SJSA1 (cell line): ENCODE measurements around the gene CPXM2. TPM values are rescaled to one million over a fixed set of nuclear protein-coding genes. Genes with fewer than 3 reads are reported as not detected.

Experiments used
- DNase-seq, 2 experiments: peaks; one replicate each; pipeline ENCODE4 v3.0.0-alpha.2; 2015 to 2020; ENCODE audit warnings: low spot score in 2 of 2, low read depth in 1 of 2
- H3K27ac ChIP-seq: fragments of 250-450 bp; sonication (Bioruptor Pico); 2 replicates; pipeline ENCODE4 v1.5.1; 2020; ENCODE audit warnings: mild to moderate bottlenecking, moderate library complexity
- H3K27me3 ChIP-seq: fragments of 250-450 bp; sonication (Bioruptor Pico); replicated peaks from 2 replicates; pipeline ENCODE4 v1.5.1; 2020; ENCODE audit warnings: mild to moderate bottlenecking, moderate library complexity
- H3K36me3 ChIP-seq: fragments of 250-450 bp; sonication (Bioruptor Pico); 2 replicates; pipeline ENCODE4 v1.5.1; 2020; ENCODE audit warnings: mild to moderate bottlenecking
- H3K4me1 ChIP-seq: fragments of 250-450 bp; sonication (Bioruptor Pico); replicated peaks from 2 replicates; pipeline ENCODE4 v1.6.1; 2021; ENCODE audit warnings: mild to moderate bottlenecking
- H3K4me3 ChIP-seq: fragments of 250-450 bp; sonication (Bioruptor Pico); 2 replicates; pipeline ENCODE4 v1.5.1; 2020; ENCODE audit warnings: mild to moderate bottlenecking
- H3K9me3 ChIP-seq: fragments of 250-450 bp; sonication (Bioruptor Pico); replicated peaks from 2 replicates; pipeline ENCODE4 v1.5.1; 2020; ENCODE audit warnings: mild to moderate bottlenecking
- total RNA-seq: library from RNA; depleted of rRNA; stranded (reverse); fragments of >200 nt; shearing (Covaris generic); gene quantifications from 2 replicates; pipeline ENCODE4 v1.2.3, GENCODE V29; 2014

Gene CPXM2
- total RNA-seq, 1 experiment from 2014 or later: not detected

- Histone ChIP-seq H3K9me3 (no peaks in the 10 kb centered on the region), H3K27me3 (peaks cover 8% of the 10 kb centered on the region), H3K27ac (no peak overlapping the region), H3K4me1 (no peaks in the 10 kb centered on the region), H3K4me3 (no peak overlapping the region), H3K36me3 (no peaks in the 10 kb centered on the region)
- no peak for DNase-seq
Measured at GRCh38 chr10:123890756-123891143, 857 bp downstream of the CPXM2 start.

- H3K9me3 ChIP-seq: no peaks in the 10 kb centered on the region
- H3K27ac ChIP-seq: no peak overlapping the region
- no peaks in the 10 kb centered on the region for H3K36me3 ChIP-seq
- H3K4me1 ChIP-seq: no peaks in the 10 kb centered on the region
- DNase-seq: no peak
- no peak overlapping the region for H3K4me3 ChIP-seq
- peaks cover 8% of the 10 kb centered on the region for H3K27me3 ChIP-seq
Measured at GRCh38 chr10:123890226-123890625, 1.4 kb downstream of the CPXM2 start.

GRCh38 chr10:123889821-123890220, 1.8 kb downstream of the CPXM2 start:
- DNase-seq: no peak
- Histone ChIP-seq H3K36me3 (no peaks in the 10 kb centered on the region), H3K27ac (no peak overlapping the region), H3K4me3 (no peak overlapping the region), H3K4me1 (no peaks in the 10 kb centered on the region), H3K9me3 (no peaks in the 10 kb centered on the region), H3K27me3 (peaks cover 8% of the 10 kb centered on the region)

GRCh38 chr10:123888751-123889150, 2.9 kb downstream of the CPXM2 start:
- H3K27ac ChIP-seq: no peak overlapping the region
- no peak overlapping the region for H3K4me3 ChIP-seq
- no peak for DNase-seq
- no peaks in the 10 kb centered on the region for H3K36me3 ChIP-seq
- H3K4me1 ChIP-seq: no peaks in the 10 kb centered on the region
- no peaks in the 10 kb centered on the region for H3K9me3 ChIP-seq
- H3K27me3 ChIP-seq: peaks cover 8% of the 10 kb centered on the region

GRCh38 chr10:123888256-123888655, 3.4 kb downstream of the CPXM2 start:
- Histone ChIP-seq H3K9me3 (no peaks in the 10 kb centered on the region), H3K4me1 (no peaks in the 10 kb centered on the region), H3K27me3 (peaks cover 8% of the 10 kb centered on the region), H3K36me3 (no peaks in the 10 kb centered on the region), H3K4me3 (no peak overlapping the region), H3K27ac (no peak overlapping the region)
- DNase-seq: no peak

GRCh38 chr10:123886292-123886691, 5.3 kb downstream of the CPXM2 start:
- no peak for DNase-seq
- H3K4me1 ChIP-seq: no peaks in the 10 kb centered on the region
- H3K4me3 ChIP-seq: no peak overlapping the region
- H3K9me3 ChIP-seq: no peaks in the 10 kb centered on the region
- H3K36me3 ChIP-seq: no peaks in the 10 kb centered on the region
- peaks cover 6% of the 10 kb centered on the region for H3K27me3 ChIP-seq
- no peak overlapping the region for H3K27ac ChIP-seq

- no peaks in the 10 kb centered on the region for H3K9me3 ChIP-seq
- H3K36me3 ChIP-seq: no peaks in the 10 kb centered on the region
- H3K4me1 ChIP-seq: no peaks in the 10 kb centered on the region
- H3K27me3 ChIP-seq: no peaks in the 10 kb centered on the region; the same call in 1 of the 2 replicates
- DNase-seq: no peak
- no peak overlapping the region for H3K27ac ChIP-seq
- no peak overlapping the region for H3K4me3 ChIP-seq
Measured at GRCh38 chr10:123885406-123886170, 6.0 kb downstream of the CPXM2 start.

- no peak overlapping the region for H3K27ac ChIP-seq
- DNase-seq: no peak
- no peaks in the 10 kb centered on the region for H3K36me3 ChIP-seq
- no peak overlapping the region for H3K4me3 ChIP-seq
- no peaks in the 10 kb centered on the region for H3K4me1 ChIP-seq
- no peaks in the 10 kb centered on the region for H3K9me3 ChIP-seq
- no peaks in the 10 kb centered on the region; the same call in 1 of the 2 replicates for H3K27me3 ChIP-seq
Measured at GRCh38 chr10:123884907-123885381, 6.7 kb downstream of the CPXM2 start.

GRCh38 chr10:123884351-123884906, 7.2 kb downstream of the CPXM2 start:
- H3K9me3 ChIP-seq: no peaks in the 10 kb centered on the region
- no peak for DNase-seq
- H3K27ac ChIP-seq: no peak overlapping the region
- H3K4me3 ChIP-seq: no peak overlapping the region
- H3K4me1 ChIP-seq: no peaks in the 10 kb centered on the region
- H3K36me3 ChIP-seq: no peaks in the 10 kb centered on the region
- H3K27me3 ChIP-seq: no peaks in the 10 kb centered on the region

- no peaks in the 10 kb centered on the region for H3K27me3 ChIP-seq
- no peaks in the 10 kb centered on the region for H3K4me1 ChIP-seq
- no peak overlapping the region for H3K4me3 ChIP-seq
- DNase-seq: no peak
- no peak overlapping the region for H3K27ac ChIP-seq
- H3K36me3 ChIP-seq: no peaks in the 10 kb centered on the region
- H3K9me3 ChIP-seq: no peaks in the 10 kb centered on the region
Measured at GRCh38 chr10:123883673-123884320, 7.8 kb downstream of the CPXM2 start.

GRCh38 chr10:123882681-123883445, 8.7 kb downstream of the CPXM2 start:
- Histone ChIP-seq H3K27ac (no peak overlapping the region), H3K27me3 (no peaks in the 10 kb centered on the region), H3K36me3 (no peaks in the 10 kb centered on the region), H3K9me3 (no peaks in the 10 kb centered on the region), H3K4me1 (no peaks in the 10 kb centered on the region), H3K4me3 (no peak overlapping the region)
- no peak for DNase-seq

- no peaks in the 10 kb centered on the region for H3K9me3 ChIP-seq
Measured at GRCh38 chr10:123882177-123882576, 9.4 kb downstream of the CPXM2 start.

GRCh38 chr10:123879606-123880257, 11.9 kb downstream of the CPXM2 start:
- H3K36me3 ChIP-seq: no peaks in the 10 kb centered on the region
- no peaks in the 10 kb centered on the region for H3K9me3 ChIP-seq
- no peaks in the 10 kb centered on the region for H3K27me3 ChIP-seq
- H3K4me3 ChIP-seq: no peak overlapping the region
- no peaks in the 10 kb centered on the region for H3K4me1 ChIP-seq
- DNase-seq: no peak
- H3K27ac ChIP-seq: no peak overlapping the region

More at GRCh38 chr10:123882177-123882576, 9.4 kb downstream of the CPXM2 start:
- Histone ChIP-seq H3K36me3 (no peaks in the 10 kb centered on the region), H3K4me3 (no peak overlapping the region), H3K4me1 (no peaks in the 10 kb centered on the region), H3K27me3 (no peaks in the 10 kb centered on the region), H3K27ac (no peak overlapping the region)
- DNase-seq: no peak
